Lower leg skin (tissue), 3 donors: Measurements from ENCODE around the gene C8G.

Source experiments
- POLR2A ChIP-seq, 2 donors: fragments of 450-650 bp; IDR thresholded peaks; one replicate each; pipeline ENCODE4 v1.6.1; 2016 to 2017; ENCODE audit warnings: antibody characterized with exemption in 2 of 2, mild to moderate bottlenecking in 1 of 2, moderate library complexity in 1 of 2
- TF ChIP-seq, protein P1 (sequence below), 3 donors: fragments of 450-650 bp; IDR thresholded peaks; one replicate each; pipeline ENCODE4 v1.5.1; 2016; ENCODE audit warnings: antibody characterized with exemption in 3 of 3, mild to moderate bottlenecking in 3 of 3, moderate library complexity in 2 of 3

DNA sequence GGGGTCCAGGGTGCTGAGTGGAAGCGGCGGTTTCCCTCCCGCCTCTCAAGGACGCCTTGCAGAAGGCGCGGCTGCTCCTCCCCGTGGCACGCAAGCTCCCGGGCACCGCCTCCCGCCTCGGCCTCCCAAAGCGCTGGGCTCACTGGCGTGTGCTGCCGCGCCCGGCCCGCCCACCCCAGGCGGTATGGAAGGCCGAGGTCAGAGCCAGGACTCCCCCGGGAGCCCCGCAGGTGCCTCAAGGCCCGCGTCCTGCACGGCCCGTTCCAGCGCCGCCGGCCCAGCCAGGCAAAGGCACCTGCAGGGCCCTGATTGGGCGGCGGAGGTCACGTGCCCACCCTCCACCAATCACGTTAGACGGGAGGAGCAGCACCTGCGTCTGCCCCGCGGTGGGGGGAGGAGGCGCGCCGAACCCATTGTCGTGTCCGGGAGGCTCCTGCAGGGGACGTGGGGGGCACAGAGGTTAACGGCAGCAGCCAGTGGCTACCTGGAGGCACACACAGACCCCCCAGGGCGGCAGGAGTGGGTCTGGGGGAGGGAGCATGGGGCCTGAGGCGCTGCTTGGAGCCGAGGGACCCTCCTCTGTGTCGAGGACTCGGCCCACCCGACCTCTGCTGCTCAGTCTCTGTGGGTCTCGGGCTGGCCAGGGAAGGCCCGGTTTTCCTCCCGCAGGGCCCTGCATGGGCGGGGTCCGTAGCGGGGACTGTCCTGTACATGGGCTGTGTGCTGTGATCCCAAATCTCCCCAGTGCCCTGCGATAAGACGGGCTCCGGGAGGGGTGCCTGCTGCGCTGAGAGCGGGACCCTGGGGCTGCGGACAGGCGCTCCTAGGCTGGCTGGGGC, 5.0 kb downstream of the C8G start:
- TF ChIP-seq, protein P1, sequence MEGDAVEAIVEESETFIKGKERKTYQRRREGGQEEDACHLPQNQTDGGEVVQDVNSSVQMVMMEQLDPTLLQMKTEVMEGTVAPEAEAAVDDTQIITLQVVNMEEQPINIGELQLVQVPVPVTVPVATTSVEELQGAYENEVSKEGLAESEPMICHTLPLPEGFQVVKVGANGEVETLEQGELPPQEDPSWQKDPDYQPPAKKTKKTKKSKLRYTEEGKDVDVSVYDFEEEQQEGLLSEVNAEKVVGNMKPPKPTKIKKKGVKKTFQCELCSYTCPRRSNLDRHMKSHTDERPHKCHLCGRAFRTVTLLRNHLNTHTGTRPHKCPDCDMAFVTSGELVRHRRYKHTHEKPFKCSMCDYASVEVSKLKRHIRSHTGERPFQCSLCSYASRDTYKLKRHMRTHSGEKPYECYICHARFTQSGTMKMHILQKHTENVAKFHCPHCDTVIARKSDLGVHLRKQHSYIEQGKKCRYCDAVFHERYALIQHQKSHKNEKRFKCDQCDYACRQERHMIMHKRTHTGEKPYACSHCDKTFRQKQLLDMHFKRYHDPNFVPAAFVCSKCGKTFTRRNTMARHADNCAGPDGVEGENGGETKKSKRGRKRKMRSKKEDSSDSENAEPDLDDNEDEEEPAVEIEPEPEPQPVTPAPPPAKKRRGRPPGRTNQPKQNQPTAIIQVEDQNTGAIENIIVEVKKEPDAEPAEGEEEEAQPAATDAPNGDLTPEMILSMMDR (IDR thresholded peaks at IDR 0.05) = no peak
- TF ChIP-seq POLR2A (IDR thresholded peaks at IDR 0.05) = no peak
